Measurements from ENCODE around the gene NFAT5. TPM values are rescaled to one million over a fixed set of nuclear protein-coding genes. Genes with fewer than 3 reads are reported as not detected.

NFAT5 gene
- total RNA-seq, 5 donors from 2014 or later (not counting 1 experiment from before 2014, with no cell fraction given), result 24.3 to 33.7 (median 27.8) TPM

DNA sequence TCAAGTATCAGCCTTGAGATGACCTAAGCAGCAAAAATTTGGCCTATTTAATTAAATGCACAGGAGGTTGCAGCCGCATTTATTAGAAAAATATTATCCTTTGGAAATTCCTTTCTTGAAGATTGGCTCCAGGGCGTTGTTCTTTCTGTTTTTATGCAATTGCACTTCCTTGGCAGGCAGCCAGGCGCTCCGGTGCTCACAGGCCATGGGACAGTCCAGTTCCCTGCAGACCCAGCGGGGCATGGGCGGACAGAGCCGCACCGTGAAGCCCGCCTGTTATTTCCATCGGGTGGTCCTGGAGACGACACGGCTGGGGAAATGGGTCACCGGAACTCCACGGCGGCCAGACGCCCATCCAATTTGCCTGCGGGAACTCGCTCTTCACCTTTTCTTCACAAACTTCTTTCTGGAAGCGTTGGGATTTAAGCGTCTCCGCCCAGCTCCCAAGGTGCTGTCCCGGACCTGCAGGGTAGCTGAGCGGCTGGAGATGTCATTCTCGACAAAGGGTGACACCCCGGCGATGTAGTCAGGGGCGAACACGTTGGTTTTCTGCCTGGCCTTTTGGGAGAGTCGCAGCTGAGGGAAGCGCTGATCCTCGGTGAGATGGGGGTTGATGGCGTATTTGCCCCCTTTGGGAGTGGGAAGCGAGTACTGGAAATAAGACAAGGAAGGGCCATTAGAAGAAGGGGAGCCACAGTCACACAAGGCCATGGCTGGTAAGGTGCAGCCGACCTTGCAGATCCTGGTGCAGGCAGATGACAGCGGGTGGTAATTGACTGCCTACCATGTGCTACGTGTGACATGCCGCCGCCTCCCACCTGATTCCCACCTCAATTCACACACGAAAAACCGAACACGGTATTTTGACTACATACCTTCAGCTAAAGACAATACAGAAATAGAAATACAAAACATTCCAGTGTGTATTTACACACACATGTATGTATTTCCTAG is 176.5 kb downstream of the NFAT5 start:
- H3K36me3 Mint-ChIP-seq, result peaks cover 44% of the 10 kb centered on the region
- H3K4me3 Mint-ChIP-seq, result no peak overlapping the region
- POLR2A ChIA-PET, result no interaction called here
- ATAC-seq (replicated peaks in 1 of 4) (no peak), DNase-seq (no peak)
- no peaks in the 10 kb centered on the region for H3K27me3 Mint-ChIP-seq
- Histone ChIP-seq H3K27me3 (replicated peaks in 1 of 2; ENCODE audit: control insufficient read depth in 2 of 2, extremely low read depth in 1 of 2, insufficient read depth in 2 of 2, low read length in 1 of 2) (no peaks in the 10 kb centered on the region), H3K4me1 (ENCODE audit: control insufficient read depth in 1 of 2, extremely low read depth in 1 of 2, insufficient read depth in 2 of 2, low read length in 2 of 2) (no peaks in the 10 kb centered on the region), H3K36me3 (ENCODE audit: control insufficient read depth in 2 of 2, extremely low read depth in 1 of 2, insufficient read depth in 1 of 2, low read length in 1 of 2) (peaks cover 29 to 65% of the 10 kb centered on the region in 2 donors), H3K27ac (ENCODE audit: low read length) (no peak overlapping the region), H3K9me3 (no peaks in the 10 kb centered on the region), H3K4me3 (ENCODE audit: control insufficient read depth in 1 of 2, extremely low read depth in 1 of 2, low read length in 1 of 2) (no peak overlapping the region)
- no peaks in the 10 kb centered on the region for H3K9me3 Mint-ChIP-seq
- 96% methylated on average over 29 of the region's 41 CpGs for WGBS (ENCODE audit: insufficient coverage)
- CTCF ChIA-PET, result interaction anchor here in 1 of 2 donors (0.6 kb wide), 1 partner anchor 1886 kb away, joined by 4 read pairs; no protein-coding TSS in a partner anchor
- peaks cover 0 to 5% (median 0%) of the 10 kb centered on the region in 3 donors for H3K4me1 Mint-ChIP-seq
- no peak overlapping the region for H3K27ac Mint-ChIP-seq

DNA sequence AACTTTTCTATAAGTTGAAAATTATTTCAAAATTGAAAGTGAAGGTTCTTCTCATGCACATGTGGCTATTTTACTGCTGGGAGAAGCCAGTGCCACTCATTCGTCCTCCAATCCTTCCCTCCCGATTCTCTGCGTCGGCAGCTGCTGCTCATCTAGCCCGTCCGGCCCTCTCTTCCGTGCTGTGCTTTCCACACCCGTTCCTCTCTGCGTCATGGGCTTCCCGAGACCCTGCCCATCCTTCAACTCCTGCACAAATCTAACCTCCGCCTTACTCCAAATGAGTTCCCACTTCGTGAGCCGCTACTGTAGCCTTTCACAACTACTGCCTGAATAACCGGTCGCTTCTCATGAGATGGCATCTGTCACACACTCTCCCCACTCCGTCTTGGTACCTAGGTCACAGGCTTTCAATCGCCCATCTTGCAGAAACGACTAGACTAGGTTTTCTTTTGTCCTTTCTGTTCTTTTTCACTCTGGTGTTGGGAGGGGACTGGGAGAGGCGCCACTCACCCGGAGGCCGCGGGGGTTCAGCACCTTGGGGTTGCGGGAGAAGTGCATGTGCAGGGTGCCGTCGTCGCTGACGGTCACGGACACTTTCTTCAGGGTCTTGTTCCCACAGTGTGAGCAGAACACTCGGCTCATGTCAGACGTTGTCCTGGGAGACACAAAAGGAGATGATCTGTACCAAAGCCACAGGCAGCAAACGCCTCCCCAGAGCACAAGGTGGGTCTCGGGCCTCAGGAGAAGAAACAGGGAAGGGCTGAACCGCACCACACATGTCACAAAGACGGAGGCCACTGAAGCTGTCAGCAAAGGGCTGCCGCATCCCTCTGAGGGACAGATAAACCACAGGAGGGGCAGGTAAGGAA is 178.8 kb downstream of the NFAT5 start:
- Histone ChIP-seq H3K4me3 (ENCODE audit: control insufficient read depth in 1 of 2, extremely low read depth in 1 of 2, low read length in 1 of 2) (no peak overlapping the region), H3K36me3 (ENCODE audit: control insufficient read depth in 2 of 2, extremely low read depth in 1 of 2, insufficient read depth in 1 of 2, low read length in 1 of 2) (peaks cover 35 to 88% of the 10 kb centered on the region in 2 donors), H3K27ac (ENCODE audit: low read length) (no peak overlapping the region), H3K9me3 (no peaks in the 10 kb centered on the region), H3K4me1 (ENCODE audit: control insufficient read depth in 1 of 2, extremely low read depth in 1 of 2, insufficient read depth in 2 of 2, low read length in 2 of 2) (no peaks in the 10 kb centered on the region), H3K27me3 (replicated peaks in 1 of 2; ENCODE audit: control insufficient read depth in 2 of 2, extremely low read depth in 1 of 2, insufficient read depth in 2 of 2, low read length in 1 of 2) (no peaks in the 10 kb centered on the region)
- DNase-seq (no peak), ATAC-seq (replicated peaks in 1 of 4) (no peak)
- H3K27ac Mint-ChIP-seq, result no peak overlapping the region
- peaks cover 0 to 5% (median 1%) of the 10 kb centered on the region in 3 donors for H3K4me1 Mint-ChIP-seq
- H3K27me3 Mint-ChIP-seq, result no peaks in the 10 kb centered on the region
- no peaks in the 10 kb centered on the region for H3K9me3 Mint-ChIP-seq
- ChIA-PET POLR2A (no interaction called here), CTCF (interaction anchor here in 1 of 2 donors (1.4 kb wide), 1 partner anchor 10 kb away, joined by 4 read pairs; the partner anchor contains the start of gene NOB1)
- peaks cover 61% of the 10 kb centered on the region for H3K36me3 Mint-ChIP-seq
- WGBS (ENCODE audit: insufficient coverage), result 99% methylated on average over 29 of the region's 35 CpGs
- no peak overlapping the region for H3K4me3 Mint-ChIP-seq

DNA sequence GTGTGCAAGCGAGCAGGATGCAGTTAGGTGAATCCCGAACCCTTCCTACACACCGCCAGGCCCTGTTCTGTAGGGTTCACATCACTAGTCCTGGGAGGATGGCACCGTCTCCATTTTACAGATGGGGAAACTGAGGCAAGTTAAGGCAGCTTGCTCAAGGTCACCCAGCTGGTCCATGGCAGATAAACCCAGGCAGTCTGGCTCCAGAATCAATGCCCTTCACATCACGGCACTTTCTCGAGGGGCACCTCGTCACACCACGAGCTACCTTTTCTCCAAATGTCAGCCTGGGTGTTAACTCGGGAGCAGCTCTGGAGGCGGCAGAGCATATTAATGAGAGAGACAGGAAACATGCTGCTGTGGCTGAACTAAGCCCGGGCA is 179.5 kb downstream of the NFAT5 start:
- Histone ChIP-seq H3K9me3 (no peaks in the 10 kb centered on the region), H3K27ac (ENCODE audit: low read length) (no peak overlapping the region), H3K4me3 (ENCODE audit: control insufficient read depth in 1 of 2, extremely low read depth in 1 of 2, low read length in 1 of 2) (no peak overlapping the region), H3K36me3 (ENCODE audit: control insufficient read depth in 2 of 2, extremely low read depth in 1 of 2, insufficient read depth in 1 of 2, low read length in 1 of 2) (peaks cover 35 to 90% of the 10 kb centered on the region in 2 donors), H3K27me3 (replicated peaks in 1 of 2; ENCODE audit: control insufficient read depth in 2 of 2, extremely low read depth in 1 of 2, insufficient read depth in 2 of 2, low read length in 1 of 2) (no peaks in the 10 kb centered on the region), H3K4me1 (ENCODE audit: control insufficient read depth in 1 of 2, extremely low read depth in 1 of 2, insufficient read depth in 2 of 2, low read length in 2 of 2) (no peaks in the 10 kb centered on the region)
- H3K4me3 Mint-ChIP-seq, result no peak overlapping the region
- CTCF ChIA-PET, result interaction anchor here in 1 of 2 donors (1.4 kb wide), 1 partner anchor 9 kb away, joined by 4 read pairs; the partner anchor contains the start of gene NOB1
- no peak overlapping the region for H3K27ac Mint-ChIP-seq
- no peak for DNase-seq
- H3K36me3 Mint-ChIP-seq, result peaks cover 60% of the 10 kb centered on the region
- 100% methylated on average over 3 of the region's 11 CpGs for WGBS (ENCODE audit: insufficient coverage)
- no peaks in the 10 kb centered on the region for H3K27me3 Mint-ChIP-seq
- H3K9me3 Mint-ChIP-seq, result no peaks in the 10 kb centered on the region
- peaks cover 0 to 5% (median 1%) of the 10 kb centered on the region in 3 donors for H3K4me1 Mint-ChIP-seq
- POLR2A ChIA-PET, result no interaction called here
- ATAC-seq (replicated peaks in 1 of 4), result no peak

DNA sequence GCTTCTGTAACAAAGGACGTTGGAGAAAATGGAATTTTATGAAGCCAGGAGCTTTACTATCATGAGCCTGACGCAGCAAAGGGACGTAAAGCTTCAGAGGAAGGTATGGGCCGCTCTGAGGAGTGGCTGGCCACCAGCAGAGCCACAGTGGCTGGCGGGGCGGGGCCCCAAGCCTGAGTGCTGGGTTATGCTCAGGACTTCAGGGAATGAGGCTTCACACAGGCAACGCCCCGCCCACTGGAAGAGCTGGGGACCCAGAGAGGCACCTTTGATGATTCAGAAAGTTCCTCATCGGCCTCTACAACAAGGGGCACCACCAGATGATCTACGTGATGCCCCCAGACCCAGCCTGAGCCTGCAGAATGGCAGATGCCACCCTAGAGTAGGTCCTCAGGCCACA is 180.2 kb downstream of the NFAT5 start:
- ChIA-PET CTCF (interaction anchor here in 1 of 2 donors (1.4 kb wide), 1 partner anchor 8 kb away, joined by 4 read pairs; the partner anchor contains the start of gene NOB1), POLR2A (no interaction called here)
- Mint-ChIP-seq H3K36me3 (peaks cover 62% of the 10 kb centered on the region), H3K9me3 (no peaks in the 10 kb centered on the region), H3K4me3 (no peak overlapping the region), H3K27ac (no peak overlapping the region), H3K4me1 (peaks cover 0 to 5% (median 3%) of the 10 kb centered on the region in 3 donors), H3K27me3 (no peaks in the 10 kb centered on the region)
- no peaks in the 10 kb centered on the region for H3K27me3 ChIP-seq (replicated peaks in 1 of 2; ENCODE audit: control insufficient read depth in 2 of 2, extremely low read depth in 1 of 2, insufficient read depth in 2 of 2, low read length in 1 of 2)
- H3K27ac ChIP-seq (ENCODE audit: low read length), result no peak overlapping the region
- 93% methylated on average over 10 of the region's 10 CpGs for WGBS (ENCODE audit: insufficient coverage)
- H3K4me1 ChIP-seq (ENCODE audit: control insufficient read depth in 1 of 2, extremely low read depth in 1 of 2, insufficient read depth in 2 of 2, low read length in 2 of 2), result no peaks in the 10 kb centered on the region
- H3K4me3 ChIP-seq (ENCODE audit: control insufficient read depth in 1 of 2, extremely low read depth in 1 of 2, low read length in 1 of 2), result no peak overlapping the region
- no peak for ATAC-seq (replicated peaks in 1 of 4)
- no peaks in the 10 kb centered on the region for H3K9me3 ChIP-seq
- H3K36me3 ChIP-seq (ENCODE audit: control insufficient read depth in 2 of 2, extremely low read depth in 1 of 2, insufficient read depth in 1 of 2, low read length in 1 of 2), result peaks cover 35 to 94% of the 10 kb centered on the region in 2 donors
- no peak for DNase-seq

DNA sequence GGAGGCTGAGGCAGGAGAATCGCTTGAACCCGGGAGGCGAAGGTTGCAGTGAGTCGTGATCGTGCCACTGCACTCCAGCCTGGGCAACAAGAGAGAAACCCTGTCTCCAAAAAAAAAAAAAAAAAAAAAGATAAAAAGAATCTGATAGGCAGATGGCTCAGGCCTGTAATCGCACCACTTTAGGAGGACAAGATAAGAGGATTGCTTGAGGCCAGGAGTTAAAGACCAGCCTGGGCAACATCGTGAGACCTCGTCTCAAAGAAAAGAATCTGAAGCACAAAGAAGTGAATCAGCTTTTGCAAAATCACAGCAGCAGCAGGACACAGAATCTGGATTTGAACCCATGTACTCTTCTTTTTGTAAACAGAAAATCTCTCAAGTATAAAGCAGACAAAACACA is 181.3 kb downstream of the NFAT5 start:
- no peak overlapping the region for H3K27ac ChIP-seq (ENCODE audit: low read length)
- H3K9me3 Mint-ChIP-seq, result no peaks in the 10 kb centered on the region
- POLR2A ChIA-PET, result no interaction called here
- no peak overlapping the region for H3K4me3 ChIP-seq (ENCODE audit: control insufficient read depth in 1 of 2, extremely low read depth in 1 of 2, low read length in 1 of 2)
- DNase-seq (no peak), ATAC-seq (replicated peaks in 1 of 4) (no peak)
- no peaks in the 10 kb centered on the region for H3K27me3 Mint-ChIP-seq
- no peak overlapping the region for H3K27ac Mint-ChIP-seq
- H3K27me3 ChIP-seq (replicated peaks in 1 of 2; ENCODE audit: control insufficient read depth in 2 of 2, extremely low read depth in 1 of 2, insufficient read depth in 2 of 2, low read length in 1 of 2), result no peaks in the 10 kb centered on the region
- H3K36me3 Mint-ChIP-seq, result peaks cover 58% of the 10 kb centered on the region
- no peaks in the 10 kb centered on the region for H3K9me3 ChIP-seq
- CTCF ChIA-PET, result no interaction called here
- no peak overlapping the region for H3K4me3 Mint-ChIP-seq
- H3K4me1 ChIP-seq (ENCODE audit: control insufficient read depth in 1 of 2, extremely low read depth in 1 of 2, insufficient read depth in 2 of 2, low read length in 2 of 2), result no peaks in the 10 kb centered on the region
- 95% methylated on average over 2 of the region's 8 CpGs for WGBS (ENCODE audit: insufficient coverage)
- peaks cover 3 to 8% (median 7%) of the 10 kb centered on the region in 3 donors for H3K4me1 Mint-ChIP-seq
- peaks cover 35 to 93% of the 10 kb centered on the region in 2 donors for H3K36me3 ChIP-seq (ENCODE audit: control insufficient read depth in 2 of 2, extremely low read depth in 1 of 2, insufficient read depth in 1 of 2, low read length in 1 of 2)

DNA sequence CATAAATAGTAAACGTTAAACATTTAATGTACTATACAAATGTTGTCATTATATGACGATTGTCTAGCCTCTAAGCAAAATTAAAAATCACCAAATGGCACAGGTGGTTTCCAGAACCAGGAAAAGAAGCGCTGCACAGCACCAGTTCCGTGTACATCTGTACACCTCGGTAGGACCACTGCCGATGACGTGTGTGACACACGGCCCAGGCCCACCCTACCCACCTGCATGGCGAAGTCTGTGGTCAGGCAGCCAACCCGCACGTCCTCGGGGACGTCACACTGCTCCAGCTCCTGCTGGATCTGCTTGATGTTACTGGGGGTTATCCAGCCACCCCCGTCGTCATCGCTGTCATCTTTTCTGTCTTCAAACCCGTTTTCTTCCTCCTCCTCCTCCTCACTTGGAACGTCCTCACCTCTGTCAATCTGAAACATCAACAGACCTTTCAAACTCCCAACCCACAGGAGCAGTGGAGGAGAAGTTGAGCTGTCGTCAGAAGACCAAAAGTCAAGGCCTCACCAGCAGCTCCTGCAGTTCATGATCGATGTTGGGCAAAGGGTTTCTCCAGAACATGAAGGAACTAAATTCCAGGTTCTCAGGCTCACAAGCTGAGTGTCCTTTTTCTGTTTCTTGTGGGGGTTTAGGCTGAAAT is 183.1 kb downstream of the NFAT5 start:
- no peak overlapping the region for H3K27ac Mint-ChIP-seq
- POLR2A ChIA-PET, result no interaction called here

More for the DNA sequence above, 183.1 kb downstream of the NFAT5 start:
- no peaks in the 10 kb centered on the region for H3K9me3 ChIP-seq
- ATAC-seq (replicated peaks in 1 of 4) (no peak), DNase-seq (no peak)
- peaks cover 47% of the 10 kb centered on the region for H3K36me3 Mint-ChIP-seq
- no peaks in the 10 kb centered on the region for H3K27me3 Mint-ChIP-seq
- H3K4me3 Mint-ChIP-seq, result no peak overlapping the region
- CTCF ChIA-PET, result no interaction called here
- no peaks in the 10 kb centered on the region for H3K9me3 Mint-ChIP-seq
- H3K4me1 ChIP-seq (ENCODE audit: control insufficient read depth in 1 of 2, extremely low read depth in 1 of 2, insufficient read depth in 2 of 2, low read length in 2 of 2), result peaks cover 4 to 11% of the 10 kb centered on the region in 2 experiments
- no peaks in the 10 kb centered on the region for H3K27me3 ChIP-seq (replicated peaks in 1 of 2; ENCODE audit: control insufficient read depth in 2 of 2, extremely low read depth in 1 of 2, insufficient read depth in 2 of 2, low read length in 1 of 2)
- WGBS (ENCODE audit: insufficient coverage), result no CpG with 5 or more reads among the region's 20 CpGs
- no peak overlapping the region for H3K4me3 ChIP-seq (ENCODE audit: control insufficient read depth in 1 of 2, extremely low read depth in 1 of 2, low read length in 1 of 2)
- H3K27ac ChIP-seq (ENCODE audit: low read length), result no peak overlapping the region
- peaks cover 18 to 24% (median 23%) of the 10 kb centered on the region in 3 donors for H3K4me1 Mint-ChIP-seq
- peaks cover 25 to 78% of the 10 kb centered on the region in 2 donors for H3K36me3 ChIP-seq (ENCODE audit: control insufficient read depth in 2 of 2, extremely low read depth in 1 of 2, insufficient read depth in 1 of 2, low read length in 1 of 2)
